Activated CD4-positive, alpha-beta T cell treated with anti-CD3 and anti-CD28 coated beads, Interleukin-2, amount 10 ng/mL, durations not matched to agents 24 days and 14 days (primary cell): ENCODE data around the gene FAM83C. TPM values are rescaled to one million over a fixed set of nuclear protein-coding genes. Genes with fewer than 3 reads are reported as not detected.

Source experiments
- DNase-seq: peaks from one replicate; pipeline ENCODE4 v3.0.0; 2022
- H3K27ac Mint-ChIP-seq: one replicate; pipeline ENCODE4 v1.8.0; 2022; ENCODE audit warnings: mild to moderate bottlenecking, mixed read lengths
- H3K27me3 Mint-ChIP-seq: one replicate; pipeline ENCODE4 v1.8.0; 2022; ENCODE audit warnings: mixed read lengths
- H3K36me3 Mint-ChIP-seq: one replicate; pipeline ENCODE4 v1.8.0; 2022; ENCODE audit warnings: low read depth, mild to moderate bottlenecking, mixed read lengths
- H3K4me1 Mint-ChIP-seq: one replicate; pipeline ENCODE4 v1.8.0; 2021; ENCODE audit warnings: mixed read lengths
- H3K4me3 Mint-ChIP-seq: one replicate; pipeline ENCODE4 v1.8.0; 2022; ENCODE audit warnings: mild to moderate bottlenecking, moderate library complexity, mixed read lengths
- H3K9me3 Mint-ChIP-seq: one replicate; pipeline ENCODE4 v1.8.0; 2021; ENCODE audit warnings: mixed read lengths
- intact Hi-C: fragments of 100-400 bp; cut with micrococcal nuclease; formaldehyde crosslinking; loops from one replicate; pipeline ENCODE4 v1.15.1; 2023
- total RNA-seq: library from RNA; stranded (reverse); gene quantifications from 2 replicates; pipeline ENCODE4 v1.2.3, GENCODE V29; 2022

Gene FAM83C
- total RNA-seq, 1 donor from 2014 or later: not detected

DNA sequence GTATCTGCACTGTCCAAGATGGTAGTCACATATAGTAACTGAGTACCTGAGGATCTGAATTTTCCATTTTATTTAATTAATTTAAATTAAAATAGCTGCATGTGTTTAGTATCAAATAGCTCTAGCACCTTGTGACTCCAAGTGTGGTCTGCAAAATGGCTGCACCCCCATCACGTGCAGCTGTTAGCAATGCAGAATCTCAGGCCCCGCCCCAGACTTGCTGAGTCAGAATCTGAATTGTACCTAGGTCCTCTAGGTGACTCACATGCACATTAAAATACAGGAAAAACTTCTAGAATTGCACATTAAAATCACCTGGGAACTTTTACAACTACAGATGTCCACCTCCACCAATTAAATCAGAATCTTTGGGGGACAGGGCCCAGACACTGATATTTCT is 19.2 kb upstream of the FAM83C start:
- H3K27ac Mint-ChIP-seq: peak overlapping the region; percentile 73
- H3K36me3 Mint-ChIP-seq: peaks cover 13% of the 10 kb centered on the region
- H3K4me1 Mint-ChIP-seq: peaks cover 54% of the 10 kb centered on the region
- peak; percentile 79 for DNase-seq
- intact Hi-C loops: no loop called here
- no peaks in the 10 kb centered on the region for H3K9me3 Mint-ChIP-seq
- no peaks in the 10 kb centered on the region for H3K27me3 Mint-ChIP-seq
- no peak overlapping the region for H3K4me3 Mint-ChIP-seq

DNA sequence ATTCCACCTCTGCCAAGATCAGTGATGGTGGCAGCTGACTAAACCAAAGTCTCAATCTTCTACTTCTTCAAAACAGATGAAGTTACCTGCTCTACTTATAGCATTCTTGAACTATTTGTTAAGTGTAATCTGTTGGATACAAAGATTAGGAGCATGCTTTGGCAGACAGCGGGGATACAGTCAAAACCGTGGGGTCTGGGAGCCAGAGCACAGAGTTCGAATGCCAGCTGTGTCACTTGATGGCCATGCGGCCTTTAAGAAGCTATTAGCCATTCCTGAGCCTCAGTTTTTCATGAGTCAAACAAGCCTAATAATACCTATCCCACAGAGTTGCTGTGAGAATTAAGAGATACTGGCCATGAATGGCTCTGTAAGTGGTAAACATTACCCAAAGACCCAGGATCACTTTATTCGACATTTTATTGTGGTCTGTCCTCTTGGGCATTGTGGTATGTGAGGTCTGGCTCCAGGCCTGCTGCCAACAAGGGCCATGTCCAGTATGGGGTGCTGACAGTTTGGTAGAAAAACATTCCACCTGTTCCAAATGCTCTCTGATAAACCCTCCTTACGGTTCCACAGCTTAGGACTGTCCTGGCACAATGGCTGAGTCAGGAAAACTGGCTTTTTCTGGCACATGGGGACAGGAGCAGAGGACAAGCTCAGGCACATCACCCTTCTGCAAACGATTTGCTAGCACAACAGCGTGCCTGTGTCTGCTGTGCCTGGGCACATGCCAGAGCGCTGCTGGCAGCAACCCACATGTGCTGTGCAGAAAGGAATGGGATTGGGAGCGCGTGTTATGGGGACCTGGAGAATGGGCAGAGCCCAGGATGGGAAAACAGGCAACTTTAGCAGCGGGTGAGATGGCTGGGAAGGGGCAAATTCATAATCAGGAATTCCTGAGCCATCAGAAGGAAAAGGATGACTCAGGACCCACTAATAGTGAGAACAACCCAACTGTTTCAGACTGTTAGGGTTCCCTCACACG is 15.7 kb upstream of the FAM83C start:
- no peak for DNase-seq
- H3K9me3 Mint-ChIP-seq: no peaks in the 10 kb centered on the region
- H3K4me3 Mint-ChIP-seq: no peak overlapping the region
- peak overlapping the region; percentile 16 for H3K27ac Mint-ChIP-seq
- peaks cover 13% of the 10 kb centered on the region for H3K36me3 Mint-ChIP-seq
- H3K4me1 Mint-ChIP-seq: peaks cover 60% of the 10 kb centered on the region
- intact Hi-C loops: loop anchor here (10.0 kb wide), 1 partner anchor 307 kb away; the partner anchor contains the start of gene SPAG4
- H3K27me3 Mint-ChIP-seq: no peaks in the 10 kb centered on the region

DNA sequence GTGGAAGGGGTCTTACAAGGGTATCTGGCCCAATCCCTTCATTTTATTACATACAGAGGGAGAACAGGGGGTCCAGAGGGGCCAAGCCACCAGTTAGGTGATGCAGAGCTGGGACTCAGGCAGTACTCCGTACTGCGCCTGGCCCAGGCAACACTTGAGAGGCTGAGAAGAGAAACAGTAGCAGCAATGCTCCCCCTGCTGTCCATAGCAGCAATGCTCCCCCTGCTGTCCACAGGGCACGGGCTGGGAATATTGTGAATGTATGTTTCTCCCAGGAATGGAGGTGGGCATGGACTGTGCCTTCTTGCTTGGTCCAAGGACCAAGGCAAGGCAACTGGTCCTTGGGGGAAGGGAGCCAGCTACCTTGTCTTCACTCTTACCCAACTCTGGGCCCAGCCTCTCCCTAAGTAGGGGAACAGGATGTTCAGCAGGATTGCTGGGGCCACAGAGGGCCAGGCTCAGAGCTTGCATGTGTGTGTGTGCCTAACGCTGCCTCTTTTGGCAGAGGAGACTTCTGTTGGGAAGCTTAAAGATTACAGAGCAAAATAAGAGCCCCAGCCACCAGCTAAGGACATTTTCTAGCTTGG is 14.8 kb upstream of the FAM83C start:
- Mint-ChIP-seq H3K9me3 (no peaks in the 10 kb centered on the region), H3K4me1 (peaks cover 52% of the 10 kb centered on the region), H3K27ac (peak overlapping the region; percentile 92), H3K4me3 (no peak overlapping the region), H3K36me3 (peaks cover 6% of the 10 kb centered on the region), H3K27me3 (no peaks in the 10 kb centered on the region)
- peak; percentile 80 for DNase-seq
- intact Hi-C loops: loop anchor here (10.0 kb wide), 1 partner anchor 308 kb away; the partner anchor contains the start of gene SPAG4

DNA sequence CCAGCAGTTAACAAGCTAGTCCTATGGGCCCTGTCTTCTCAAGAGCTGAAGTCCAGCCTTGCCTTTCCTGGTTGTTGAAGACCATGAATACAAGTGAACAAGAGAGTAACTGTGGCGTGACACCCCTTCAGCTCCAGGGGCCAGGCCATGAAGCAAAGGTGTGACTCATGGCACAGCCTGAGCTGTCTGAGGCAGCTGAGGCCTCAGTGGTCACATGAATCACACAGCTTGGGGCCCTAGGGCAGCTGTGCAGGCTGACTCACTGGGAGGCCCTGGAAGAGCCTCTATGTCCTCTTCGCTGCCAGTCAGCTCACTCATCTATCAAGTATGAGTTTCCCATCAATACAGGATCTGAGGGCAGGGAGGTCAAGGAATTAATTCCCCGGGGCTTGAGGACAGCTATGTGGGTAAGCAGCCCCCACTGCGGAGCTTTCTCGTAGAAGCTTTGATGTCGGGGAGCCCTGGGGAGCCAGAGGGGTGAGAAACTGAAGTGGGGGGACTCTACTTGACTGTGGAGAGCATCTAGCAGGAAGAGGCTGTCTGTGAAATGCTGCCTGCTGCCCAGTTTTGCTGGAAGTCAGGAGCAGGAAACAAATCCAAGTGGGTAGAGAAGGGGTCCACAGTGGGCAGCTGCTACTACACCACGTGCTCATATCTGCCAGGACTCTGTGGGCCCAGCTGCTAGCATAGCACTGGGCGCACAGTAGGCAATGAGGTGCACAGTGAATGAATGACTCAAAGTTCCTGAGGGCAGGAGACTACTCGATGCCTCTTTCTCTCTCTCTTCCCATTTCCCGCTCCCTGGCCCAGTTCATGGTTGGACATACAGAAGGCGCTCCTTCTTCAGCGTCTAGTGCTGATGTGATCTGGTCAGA is 13.7 kb upstream of the FAM83C start:
- Mint-ChIP-seq H3K36me3 (peaks cover 6% of the 10 kb centered on the region), H3K27ac (peak overlapping the region; percentile 92), H3K27me3 (no peaks in the 10 kb centered on the region), H3K4me3 (peak overlapping the region; percentile 71), H3K4me1 (peaks cover 43% of the 10 kb centered on the region), H3K9me3 (no peaks in the 10 kb centered on the region)
- intact Hi-C loops: loop anchor here (1.0 to 10.0 kb wide), 3 partner anchors 21 to 309 kb away; partner anchors contain the start of genes EIF6 and SPAG4
- peak; percentile 86 for DNase-seq

DNA sequence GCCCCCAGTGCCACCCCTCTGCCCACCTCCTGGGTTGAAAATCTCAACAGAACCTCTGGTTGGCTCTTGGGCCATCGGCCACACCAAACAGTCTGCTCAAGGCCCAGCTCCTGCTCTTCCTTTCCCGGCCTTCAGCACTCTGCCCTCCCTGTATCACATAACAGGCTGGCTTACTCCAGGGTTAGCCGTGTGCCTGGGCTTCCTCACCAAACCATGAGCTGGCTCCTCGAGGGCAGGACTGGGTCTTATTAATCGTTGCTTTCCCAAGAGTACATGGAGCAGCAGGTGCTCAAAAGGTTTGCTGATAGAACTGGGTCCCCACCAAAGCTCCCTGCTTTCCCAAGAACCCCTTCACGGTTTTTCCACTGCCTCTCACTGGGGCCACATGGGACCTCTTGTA is 12.7 kb upstream of the FAM83C start:
- no peak for DNase-seq
- Mint-ChIP-seq H3K9me3 (no peaks in the 10 kb centered on the region), H3K36me3 (peaks cover 4% of the 10 kb centered on the region), H3K4me1 (peaks cover 41% of the 10 kb centered on the region), H3K27me3 (no peaks in the 10 kb centered on the region), H3K4me3 (no peak overlapping the region), H3K27ac (peak overlapping the region; percentile 92)
- intact Hi-C loops: loop anchor here (1.0 to 10.0 kb wide), 6 partner anchors 7 to 310 kb away; partner anchors contain the start of genes EIF6 and SPAG4

DNA sequence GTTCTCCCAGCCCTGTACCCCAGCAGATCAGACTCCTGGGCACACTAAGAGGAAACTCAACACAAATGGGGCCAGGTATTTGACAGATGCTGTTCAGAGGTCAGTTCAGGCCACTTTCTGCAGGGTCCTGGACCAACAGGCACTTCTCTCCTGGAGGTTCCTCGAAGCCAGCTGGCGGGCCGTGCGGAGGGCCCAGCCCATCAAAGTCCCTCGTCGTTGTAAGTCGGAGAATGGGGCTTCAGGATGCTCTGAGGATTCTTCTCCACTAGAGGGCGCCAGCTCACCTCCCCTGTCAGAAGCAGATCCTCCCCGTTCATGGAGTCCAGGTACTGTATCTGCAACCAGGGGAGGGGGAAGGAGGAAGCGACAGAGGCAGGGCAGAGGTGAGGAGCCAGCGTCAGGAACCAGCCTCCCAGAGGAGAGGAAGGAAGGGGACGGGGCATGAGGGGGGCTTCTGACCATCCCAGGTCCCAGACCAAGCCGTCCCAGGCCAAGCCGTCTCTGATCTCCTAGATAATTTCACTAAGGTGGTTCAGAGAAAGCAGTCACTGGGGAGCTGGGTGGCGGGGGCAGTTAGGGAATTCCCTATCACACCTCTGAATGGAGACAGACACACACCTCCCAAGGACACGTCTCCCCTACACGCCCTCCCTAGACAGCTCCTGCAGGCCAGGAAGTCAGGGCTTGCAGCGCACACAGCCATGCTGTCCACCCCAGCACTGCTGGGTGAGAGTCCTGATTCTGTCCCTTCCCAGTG is 11.7 kb upstream of the FAM83C start:
- no peaks in the 10 kb centered on the region for H3K9me3 Mint-ChIP-seq
- H3K27me3 Mint-ChIP-seq: no peaks in the 10 kb centered on the region
- H3K4me3 Mint-ChIP-seq: no peak overlapping the region
- intact Hi-C loops: loop anchor here (1.0 to 10.0 kb wide), 5 partner anchors 8 to 311 kb away; partner anchors contain the start of genes EIF6 and SPAG4
- H3K36me3 Mint-ChIP-seq: peaks cover 3% of the 10 kb centered on the region
- peaks cover 41% of the 10 kb centered on the region for H3K4me1 Mint-ChIP-seq
- H3K27ac Mint-ChIP-seq: peak overlapping the region; percentile 78
- peak; percentile 95 for DNase-seq

DNA sequence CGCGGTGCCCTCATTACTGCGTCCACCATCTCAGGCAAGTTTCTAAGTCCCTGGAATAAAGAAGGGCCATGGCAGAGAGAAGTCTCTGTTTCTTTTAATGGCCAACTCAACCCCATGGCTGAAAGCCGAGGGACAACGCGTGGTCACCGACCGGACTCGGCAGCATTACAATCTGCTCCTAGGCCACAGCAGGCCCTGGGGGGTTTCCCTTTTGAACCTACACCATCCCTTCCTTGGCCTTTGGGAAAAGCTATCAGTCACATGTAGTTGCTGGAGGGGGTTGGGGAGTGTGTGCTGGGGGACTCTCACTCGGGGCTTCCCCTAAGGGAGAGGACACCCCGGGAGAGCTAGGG is 11.1 kb upstream of the FAM83C start:
- no peaks in the 10 kb centered on the region for H3K9me3 Mint-ChIP-seq
- H3K4me1 Mint-ChIP-seq: peaks cover 41% of the 10 kb centered on the region
- H3K36me3 Mint-ChIP-seq: peaks cover 3% of the 10 kb centered on the region
- H3K4me3 Mint-ChIP-seq: no peak overlapping the region
- intact Hi-C loops: loop anchor here (10.0 kb wide), 1 partner anchor 311 kb away; the partner anchor contains the start of gene SPAG4
- no peak for DNase-seq
- H3K27me3 Mint-ChIP-seq: no peaks in the 10 kb centered on the region
- H3K27ac Mint-ChIP-seq: no peak overlapping the region

DNA sequence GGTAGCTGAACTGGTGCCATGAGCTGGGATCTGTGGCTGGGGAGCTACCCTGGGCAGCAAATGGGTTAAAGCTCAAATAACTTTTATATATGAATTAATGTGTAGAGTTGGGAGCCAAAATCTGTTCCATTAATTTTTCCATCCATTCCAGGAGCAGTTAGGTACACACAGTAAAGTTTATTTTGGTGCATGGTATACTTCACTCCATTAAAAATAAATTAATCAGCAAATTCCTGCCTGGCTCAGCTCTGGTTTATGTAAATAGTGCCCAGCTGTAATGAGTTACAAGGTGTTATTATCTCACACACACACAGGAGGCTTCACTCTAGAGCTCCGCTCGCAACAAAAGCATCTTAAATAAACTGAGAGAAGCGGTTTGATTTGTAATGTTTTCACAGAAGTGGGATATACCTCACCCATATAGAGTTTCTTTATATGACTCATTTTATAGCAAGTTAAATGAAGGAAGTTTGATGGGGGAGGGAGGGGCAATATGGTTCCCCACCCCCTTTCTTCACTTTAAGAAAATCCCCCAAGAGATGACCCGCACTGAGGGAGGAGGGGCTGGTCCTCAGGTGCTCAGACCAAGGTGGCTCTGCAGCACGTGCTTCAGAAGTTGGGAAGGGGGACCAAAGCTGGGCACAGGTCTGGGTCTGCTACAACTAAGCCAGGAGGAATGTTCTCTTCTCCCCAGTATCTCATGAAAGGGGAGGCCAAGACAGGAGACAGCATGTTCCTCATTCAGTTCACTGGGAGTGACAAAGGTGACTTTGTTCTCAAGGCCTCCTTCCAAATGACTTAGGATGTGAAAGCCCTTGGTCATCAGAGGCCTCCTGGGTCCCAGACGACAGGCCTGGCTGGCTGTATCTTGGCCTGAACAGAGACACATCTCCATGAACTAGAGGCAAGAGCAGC is 10.5 kb upstream of the FAM83C start:
- intact Hi-C loops: loop anchor here (10.0 kb wide), 1 partner anchor 312 kb away; the partner anchor contains the start of gene SPAG4
- no peak for DNase-seq
- Mint-ChIP-seq H3K36me3 (peaks cover 3% of the 10 kb centered on the region), H3K27ac (no peak overlapping the region), H3K4me1 (peaks cover 38% of the 10 kb centered on the region), H3K27me3 (no peaks in the 10 kb centered on the region), H3K4me3 (no peak overlapping the region), H3K9me3 (no peaks in the 10 kb centered on the region)

DNA sequence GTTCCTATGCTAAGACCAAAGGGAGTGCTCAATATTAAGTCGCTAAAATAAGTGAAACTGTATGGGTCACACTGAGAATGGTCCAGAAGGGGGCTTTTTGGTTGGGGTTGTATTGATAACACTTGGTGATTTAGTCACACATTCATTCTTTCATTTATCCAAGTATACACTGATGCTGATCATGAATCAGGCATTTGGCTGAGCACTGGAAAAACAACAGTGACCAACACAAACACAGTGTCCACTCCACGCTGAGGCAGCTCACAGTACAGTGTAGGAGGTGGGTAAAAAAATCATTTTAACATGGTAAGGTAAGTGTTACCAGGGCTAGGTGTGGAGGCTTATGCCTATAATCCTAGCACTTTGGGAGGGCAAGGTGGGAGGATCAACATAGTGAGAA is 9.2 kb upstream of the FAM83C start:
- no peak for DNase-seq
- peaks cover 3% of the 10 kb centered on the region for H3K36me3 Mint-ChIP-seq
- H3K4me1 Mint-ChIP-seq: peaks cover 27% of the 10 kb centered on the region
- no peaks in the 10 kb centered on the region for H3K27me3 Mint-ChIP-seq
- H3K9me3 Mint-ChIP-seq: no peaks in the 10 kb centered on the region
- intact Hi-C loops: loop anchor here (10.0 kb wide), 1 partner anchor 313 kb away; the partner anchor contains the start of gene SPAG4
- H3K27ac Mint-ChIP-seq: no peak overlapping the region
- no peak overlapping the region for H3K4me3 Mint-ChIP-seq

DNA sequence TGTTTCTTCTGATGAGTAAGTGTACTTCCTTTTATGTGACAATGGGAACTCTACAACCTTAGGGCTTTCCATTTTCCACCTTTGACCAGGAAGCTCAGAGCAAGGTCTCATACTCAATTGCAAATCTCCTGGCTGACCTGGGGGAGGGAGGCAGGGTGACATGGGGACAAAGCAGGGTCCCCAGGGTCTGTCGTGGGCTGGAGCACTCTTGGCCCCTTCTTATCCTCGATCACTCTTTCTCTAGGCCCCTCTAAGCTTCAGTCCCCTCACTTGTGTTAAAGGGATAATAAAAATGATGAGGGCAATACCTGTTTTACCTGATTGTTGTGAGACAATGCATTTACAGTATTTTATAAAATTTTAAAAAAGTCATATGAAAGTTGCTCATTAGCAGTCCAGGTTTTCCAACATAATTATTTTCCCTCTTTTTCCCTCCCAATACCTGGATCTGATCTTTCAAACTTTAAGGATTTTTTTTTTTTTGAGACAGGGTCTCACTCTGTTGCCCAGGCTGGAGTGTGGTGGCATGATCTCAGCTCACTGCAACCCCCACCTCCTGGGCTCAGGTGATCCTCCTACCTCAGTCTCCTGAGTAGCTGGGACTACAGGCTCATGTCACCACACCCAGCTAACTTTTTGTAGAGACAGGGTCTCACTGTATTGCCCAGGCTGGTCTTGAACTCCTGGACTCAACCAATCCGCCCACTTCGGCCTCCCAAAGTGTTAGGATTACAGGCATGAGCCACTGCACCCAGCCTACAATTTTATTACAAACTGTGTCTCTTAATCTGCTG is 8.4 kb upstream of the FAM83C start:
- Mint-ChIP-seq H3K9me3 (no peaks in the 10 kb centered on the region), H3K4me1 (peaks cover 20% of the 10 kb centered on the region), H3K27ac (no peak overlapping the region), H3K27me3 (peaks cover 1% of the 10 kb centered on the region), H3K36me3 (no peaks in the 10 kb centered on the region), H3K4me3 (no peak overlapping the region)
- no peak for DNase-seq
- intact Hi-C loops: loop anchor here (10.0 kb wide), 1 partner anchor 314 kb away; the partner anchor contains the start of gene SPAG4

DNA sequence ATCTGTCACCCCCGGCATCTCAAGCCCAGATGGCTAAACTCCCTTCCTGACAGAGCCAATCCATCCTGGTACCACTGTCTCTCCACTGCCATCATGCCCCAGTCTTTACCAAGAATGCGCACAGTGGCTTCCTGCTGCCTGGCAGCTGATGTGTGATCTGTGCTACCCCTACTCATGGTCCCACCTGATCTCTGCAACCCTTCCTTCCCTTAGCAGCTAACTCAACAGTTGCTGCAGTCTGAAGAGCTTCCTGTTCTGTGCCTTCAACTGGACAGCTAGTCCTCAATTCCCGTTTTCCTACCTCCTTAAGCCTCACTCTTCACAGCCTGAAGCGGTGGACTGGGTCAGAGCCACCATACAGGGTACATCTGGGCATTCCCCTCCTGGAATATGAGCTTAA is 7.6 kb upstream of the FAM83C start:
- no peak for DNase-seq

More for the DNA sequence above, 7.6 kb upstream of the FAM83C start:
- Mint-ChIP-seq H3K4me1 (peaks cover 13% of the 10 kb centered on the region), H3K27me3 (peaks cover 3% of the 10 kb centered on the region), H3K4me3 (no peak overlapping the region), H3K9me3 (no peaks in the 10 kb centered on the region), H3K36me3 (no peaks in the 10 kb centered on the region), H3K27ac (no peak overlapping the region)
- intact Hi-C loops: loop anchor here (10.0 kb wide), 1 partner anchor 315 kb away; the partner anchor contains the start of gene SPAG4
